ENCODE results near the gene FRMD8.

DNA sequence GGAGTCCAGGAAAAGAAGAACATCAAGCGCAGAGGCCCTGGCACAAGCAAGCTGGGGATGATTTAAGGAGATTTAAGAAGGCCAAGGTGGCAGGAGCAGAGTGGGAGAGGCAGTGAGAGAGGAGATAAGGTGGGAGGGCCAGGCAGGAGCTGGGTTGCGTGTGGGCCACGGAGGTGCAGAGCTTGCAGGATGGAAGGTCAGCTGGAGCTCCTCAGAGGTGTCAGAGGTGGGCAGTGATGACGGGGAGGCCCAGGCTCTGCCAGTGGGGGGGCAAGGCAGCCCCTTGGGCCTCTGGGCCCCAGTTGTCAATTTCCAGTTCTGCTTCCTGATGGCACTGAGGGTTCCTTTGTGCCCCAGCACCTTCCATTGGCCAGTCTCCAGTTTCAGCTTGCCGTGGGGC lies 6.5 kb downstream of the FRMD8 start:
- TF ChIP-seq EP300 (IDR thresholded peaks at IDR 0.05; ENCODE audit: borderline replicate concordance), result no peak
- TF ChIP-seq, protein P1, sequence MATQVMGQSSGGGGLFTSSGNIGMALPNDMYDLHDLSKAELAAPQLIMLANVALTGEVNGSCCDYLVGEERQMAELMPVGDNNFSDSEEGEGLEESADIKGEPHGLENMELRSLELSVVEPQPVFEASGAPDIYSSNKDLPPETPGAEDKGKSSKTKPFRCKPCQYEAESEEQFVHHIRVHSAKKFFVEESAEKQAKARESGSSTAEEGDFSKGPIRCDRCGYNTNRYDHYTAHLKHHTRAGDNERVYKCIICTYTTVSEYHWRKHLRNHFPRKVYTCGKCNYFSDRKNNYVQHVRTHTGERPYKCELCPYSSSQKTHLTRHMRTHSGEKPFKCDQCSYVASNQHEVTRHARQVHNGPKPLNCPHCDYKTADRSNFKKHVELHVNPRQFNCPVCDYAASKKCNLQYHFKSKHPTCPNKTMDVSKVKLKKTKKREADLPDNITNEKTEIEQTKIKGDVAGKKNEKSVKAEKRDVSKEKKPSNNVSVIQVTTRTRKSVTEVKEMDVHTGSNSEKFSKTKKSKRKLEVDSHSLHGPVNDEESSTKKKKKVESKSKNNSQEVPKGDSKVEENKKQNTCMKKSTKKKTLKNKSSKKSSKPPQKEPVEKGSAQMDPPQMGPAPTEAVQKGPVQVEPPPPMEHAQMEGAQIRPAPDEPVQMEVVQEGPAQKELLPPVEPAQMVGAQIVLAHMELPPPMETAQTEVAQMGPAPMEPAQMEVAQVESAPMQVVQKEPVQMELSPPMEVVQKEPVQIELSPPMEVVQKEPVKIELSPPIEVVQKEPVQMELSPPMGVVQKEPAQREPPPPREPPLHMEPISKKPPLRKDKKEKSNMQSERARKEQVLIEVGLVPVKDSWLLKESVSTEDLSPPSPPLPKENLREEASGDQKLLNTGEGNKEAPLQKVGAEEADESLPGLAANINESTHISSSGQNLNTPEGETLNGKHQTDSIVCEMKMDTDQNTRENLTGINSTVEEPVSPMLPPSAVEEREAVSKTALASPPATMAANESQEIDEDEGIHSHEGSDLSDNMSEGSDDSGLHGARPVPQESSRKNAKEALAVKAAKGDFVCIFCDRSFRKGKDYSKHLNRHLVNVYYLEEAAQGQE (IDR thresholded peaks at IDR 0.05; ENCODE audit: low read depth), result no peak
